ENCODE results near the gene ASH1L. TPM values are rescaled to one million over a fixed set of nuclear protein-coding genes. Genes with fewer than 3 reads are reported as not detected.

Gene ASH1L
- total RNA-seq (2022; extraction: Qiagen RNA extraction), result 8.1 to 14.9 TPM (median 9.9 TPM) in 5 replicates

GRCh38 chr1:155562581-155563376, at the start of gene ASH1L:
Gene ASH1L, minus strand, starts transcription at chr1:155562803. Its CDS starts 41,284 bp downstream, at chr1:155521519.

GRCh38 chr1:155609515-155610256, 47.1 kb upstream of the ASH1L start, which contains the start of gene MSTO1:
Gene MSTO1, plus strand, starts transcription at chr1:155610218. Its CDS starts 31 bp downstream, at chr1:155610249.

GRCh38 chr1:155320661-155321617, 241.7 kb downstream of the ASH1L start, which contains the start of gene RUSC1:
Gene RUSC1, plus strand, starts transcription at chr1:155320894. Its CDS starts 880 bp downstream, at chr1:155321774.

GRCh38 chr1:155308493-155309422, 253.8 kb downstream of the ASH1L start, which contains the start of gene FDPS:
Gene FDPS, plus strand, starts transcription at chr1:155308866. Its CDS starts 924 bp downstream, at chr1:155309790.

GRCh38 chr1:155301342-155301841, 261.2 kb downstream of the ASH1L start, which contains the start of gene PKLR:
Gene PKLR, minus strand, starts transcription at chr1:155301438. Its CDS starts 43 bp downstream, at chr1:155301395.

Other genes starting within 250 kb of the ASH1L start
- 42.2 to 54.3 TPM (median 53.4 TPM) in 5 replicates for gene RUSC1, start 241.9 kb downstream of the ASH1L start, total RNA-seq (2022; extraction: Qiagen RNA extraction)
- gene MSTO1, start 47.4 kb upstream of the ASH1L start, total RNA-seq (2022; extraction: Qiagen RNA extraction), result 37.8 to 43.1 TPM (median 40.4 TPM) in 5 replicates
- 42.5 to 48.4 TPM (median 45.0 TPM) in 5 replicates for gene YY1AP1, start 126.0 kb upstream of the ASH1L start, total RNA-seq (2022; extraction: Qiagen RNA extraction)
- 112 to 137 TPM (median 120 TPM) in 5 replicates for gene DAP3, start 126.3 kb upstream of the ASH1L start, total RNA-seq (2022; extraction: Qiagen RNA extraction)

All from A549 treated with Hydrocortisone at 1 μM for 4 hours (cell line).